ENCODE measurements around the gene GARIN5A.

Gene GARIN5A

DNA sequence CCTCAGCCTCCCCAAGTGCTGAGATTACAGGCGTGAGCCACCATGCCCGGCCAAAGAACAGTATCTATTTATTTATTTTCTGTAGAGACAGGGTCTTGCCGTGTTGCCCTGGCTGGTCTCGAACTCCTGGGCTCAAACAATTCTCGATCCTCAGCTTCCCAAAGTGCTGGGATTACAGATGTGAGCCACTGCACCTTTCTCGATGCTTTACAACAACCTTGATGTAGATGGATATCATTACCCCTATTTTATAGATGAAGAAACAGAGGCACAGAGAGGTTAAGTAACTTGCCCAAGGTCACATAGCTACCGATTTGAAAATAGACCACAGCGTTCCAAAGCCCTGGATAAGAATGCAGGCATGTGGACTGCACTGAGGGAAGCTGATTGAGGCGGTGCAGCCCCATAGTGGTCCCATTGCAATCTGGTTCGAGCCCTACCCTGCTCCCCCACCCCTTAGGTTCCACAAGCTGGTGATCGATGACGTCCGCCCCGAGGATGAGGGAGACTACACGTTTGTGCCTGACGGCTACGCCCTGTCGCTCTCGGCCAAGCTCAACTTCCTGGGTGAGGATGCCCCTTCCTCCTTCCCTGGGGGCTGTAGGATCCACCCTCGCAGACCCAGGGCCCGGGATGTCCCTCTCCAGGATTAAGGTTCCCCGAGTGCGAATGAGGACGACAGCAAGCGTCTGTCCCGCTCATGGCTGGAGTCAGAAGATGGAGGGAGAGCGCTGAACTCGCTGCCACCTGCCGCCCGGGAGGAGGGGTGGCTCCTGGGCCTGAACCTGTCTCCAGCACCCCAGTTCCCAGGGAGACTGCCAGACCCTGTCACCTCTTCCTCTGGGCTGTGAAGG, 26.1 kb downstream of the GARIN5A start:
- H3K4me3 ChIP-seq (IDR thresholded peaks at IDR 0.05; ENCODE audit: insufficient read depth, low read depth, low read length), result no peak overlapping the region
- no peak overlapping the region for H3K4me2 ChIP-seq
- no peak overlapping the region for H3K27ac ChIP-seq
- TF ChIP-seq, protein P1, sequence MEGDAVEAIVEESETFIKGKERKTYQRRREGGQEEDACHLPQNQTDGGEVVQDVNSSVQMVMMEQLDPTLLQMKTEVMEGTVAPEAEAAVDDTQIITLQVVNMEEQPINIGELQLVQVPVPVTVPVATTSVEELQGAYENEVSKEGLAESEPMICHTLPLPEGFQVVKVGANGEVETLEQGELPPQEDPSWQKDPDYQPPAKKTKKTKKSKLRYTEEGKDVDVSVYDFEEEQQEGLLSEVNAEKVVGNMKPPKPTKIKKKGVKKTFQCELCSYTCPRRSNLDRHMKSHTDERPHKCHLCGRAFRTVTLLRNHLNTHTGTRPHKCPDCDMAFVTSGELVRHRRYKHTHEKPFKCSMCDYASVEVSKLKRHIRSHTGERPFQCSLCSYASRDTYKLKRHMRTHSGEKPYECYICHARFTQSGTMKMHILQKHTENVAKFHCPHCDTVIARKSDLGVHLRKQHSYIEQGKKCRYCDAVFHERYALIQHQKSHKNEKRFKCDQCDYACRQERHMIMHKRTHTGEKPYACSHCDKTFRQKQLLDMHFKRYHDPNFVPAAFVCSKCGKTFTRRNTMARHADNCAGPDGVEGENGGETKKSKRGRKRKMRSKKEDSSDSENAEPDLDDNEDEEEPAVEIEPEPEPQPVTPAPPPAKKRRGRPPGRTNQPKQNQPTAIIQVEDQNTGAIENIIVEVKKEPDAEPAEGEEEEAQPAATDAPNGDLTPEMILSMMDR (conservative IDR thresholded peaks at IDR 0.05; ENCODE audit: low read depth, low read length), result no peak
- H3K27me3 ChIP-seq (ENCODE audit: insufficient read depth, low read depth), result peaks cover 89% of the 10 kb centered on the region
- H3K9ac ChIP-seq, result no peak overlapping the region
- no peaks in the 10 kb centered on the region for H3K79me2 ChIP-seq (ENCODE audit: insufficient read depth, low read depth)
- H4K20me1 ChIP-seq (ENCODE audit: insufficient read depth), result no peaks in the 10 kb centered on the region
- no peak overlapping the region for H2AFZ ChIP-seq (ENCODE audit: low read depth)
- H3K36me3 ChIP-seq (ENCODE audit: insufficient read depth), result no peaks in the 10 kb centered on the region
- peaks cover 9% of the 10 kb centered on the region for H3K4me1 ChIP-seq (ENCODE audit: low read depth, poor library complexity, severe bottlenecking)

DNA sequence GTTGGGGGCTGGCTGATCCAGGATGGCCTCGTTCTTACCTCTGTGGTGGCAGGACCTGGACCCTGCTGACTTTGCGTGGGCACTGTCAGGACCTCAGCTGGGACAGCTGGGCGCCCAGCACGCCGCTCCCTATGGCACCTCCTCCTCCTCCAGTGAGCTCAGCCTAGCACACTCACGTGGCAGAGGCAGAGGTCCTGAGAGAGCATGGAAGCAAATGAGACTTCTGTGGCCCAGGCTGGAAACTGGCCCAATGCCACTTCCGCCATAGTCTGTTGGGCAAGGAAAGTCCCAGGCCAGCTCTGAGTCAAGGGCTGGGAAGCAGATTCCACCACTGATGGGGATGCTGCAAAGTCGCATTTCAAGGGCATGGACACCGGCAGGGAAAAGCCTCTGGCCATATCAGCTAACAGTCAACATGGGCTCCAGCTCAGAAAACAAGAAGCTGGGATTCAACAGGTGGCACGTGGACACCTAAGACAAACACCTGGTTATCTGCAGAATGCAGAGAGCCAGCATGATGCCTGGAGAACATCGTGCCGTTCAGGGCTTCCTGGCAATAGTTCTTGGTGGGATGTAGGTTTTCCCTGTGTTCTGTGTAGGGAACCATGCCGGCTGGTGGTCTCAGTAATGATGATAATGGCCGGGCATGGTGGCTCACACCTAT, 27.3 kb downstream of the GARIN5A start:
- H3K4me1 ChIP-seq (ENCODE audit: low read depth, poor library complexity, severe bottlenecking), result peaks cover 9% of the 10 kb centered on the region
- H2AFZ ChIP-seq (ENCODE audit: low read depth), result no peak overlapping the region
- TF ChIP-seq, protein P1 (conservative IDR thresholded peaks at IDR 0.05; ENCODE audit: low read depth, low read length), result no peak
- H3K4me2 ChIP-seq, result no peak overlapping the region
- H3K79me2 ChIP-seq (ENCODE audit: insufficient read depth, low read depth), result no peaks in the 10 kb centered on the region
- H3K27ac ChIP-seq, result no peak overlapping the region
- H4K20me1 ChIP-seq (ENCODE audit: insufficient read depth), result no peaks in the 10 kb centered on the region
- peaks cover 86% of the 10 kb centered on the region for H3K27me3 ChIP-seq (ENCODE audit: insufficient read depth, low read depth)
- no peak overlapping the region for H3K4me3 ChIP-seq (IDR thresholded peaks at IDR 0.05; ENCODE audit: insufficient read depth, low read depth, low read length)
- H3K36me3 ChIP-seq (ENCODE audit: insufficient read depth), result no peaks in the 10 kb centered on the region
- no peak overlapping the region for H3K9ac ChIP-seq

DNA sequence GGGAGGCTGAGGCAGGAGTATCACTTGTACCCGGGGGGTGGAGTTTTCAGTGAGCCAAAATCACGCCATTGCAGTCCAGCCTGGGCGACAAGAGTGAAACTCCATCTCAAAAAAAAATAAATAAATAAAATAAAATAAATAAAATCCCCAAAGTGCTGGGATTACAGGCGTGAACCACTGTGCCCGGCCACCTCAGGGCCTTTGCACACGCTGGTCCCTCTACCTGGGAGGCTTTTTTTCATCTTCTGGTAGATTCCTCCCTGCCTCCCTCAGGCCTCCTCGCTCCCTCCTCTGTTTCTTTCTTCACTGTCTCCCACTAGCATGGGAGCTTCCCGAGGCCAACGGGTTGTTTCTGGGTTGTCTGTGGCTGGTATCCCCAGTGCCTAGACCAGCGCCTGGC, 28.9 kb downstream of the GARIN5A start:
- no peak overlapping the region for H3K9ac ChIP-seq
- TF ChIP-seq, protein P1 (conservative IDR thresholded peaks at IDR 0.05; ENCODE audit: low read depth, low read length), result no peak
- no peak overlapping the region for H3K4me3 ChIP-seq (IDR thresholded peaks at IDR 0.05; ENCODE audit: insufficient read depth, low read depth, low read length)
- no peak overlapping the region for H3K4me2 ChIP-seq
- H3K79me2 ChIP-seq (ENCODE audit: insufficient read depth, low read depth), result no peaks in the 10 kb centered on the region
- H3K4me1 ChIP-seq (ENCODE audit: low read depth, poor library complexity, severe bottlenecking), result peaks cover 9% of the 10 kb centered on the region
- no peaks in the 10 kb centered on the region for H3K36me3 ChIP-seq (ENCODE audit: insufficient read depth)
- H3K27me3 ChIP-seq (ENCODE audit: insufficient read depth, low read depth), result peaks cover 85% of the 10 kb centered on the region
- H4K20me1 ChIP-seq (ENCODE audit: insufficient read depth), result no peaks in the 10 kb centered on the region
- H3K27ac ChIP-seq, result no peak overlapping the region
- H2AFZ ChIP-seq (ENCODE audit: low read depth), result no peak overlapping the region

DNA sequence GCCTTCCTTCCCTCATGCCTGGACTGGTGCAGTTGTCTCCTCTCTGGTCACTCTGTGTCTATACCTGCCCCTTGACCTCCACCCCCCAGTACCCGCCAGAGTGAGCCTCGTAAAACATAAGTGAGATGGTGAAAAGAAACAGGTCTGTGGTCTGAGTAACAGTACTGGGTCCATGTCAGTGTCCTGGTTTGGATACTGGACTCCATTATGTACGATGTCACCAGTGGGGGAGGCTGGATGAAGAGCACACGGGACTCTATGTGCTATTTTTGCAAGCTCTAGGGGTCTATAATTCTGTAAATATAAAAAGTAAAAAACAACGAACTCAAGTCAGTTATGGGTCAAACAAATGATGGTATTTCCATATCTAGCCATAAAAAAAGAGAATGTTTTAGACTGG, 29.6 kb downstream of the GARIN5A start:
- no peak overlapping the region for H3K4me3 ChIP-seq (IDR thresholded peaks at IDR 0.05; ENCODE audit: insufficient read depth, low read depth, low read length)
- H3K36me3 ChIP-seq (ENCODE audit: insufficient read depth), result no peaks in the 10 kb centered on the region
- H3K27me3 ChIP-seq (ENCODE audit: insufficient read depth, low read depth), result peaks cover 86% of the 10 kb centered on the region
- TF ChIP-seq, protein P1 (conservative IDR thresholded peaks at IDR 0.05; ENCODE audit: low read depth, low read length), result no peak
- H3K9ac ChIP-seq, result no peak overlapping the region
- no peak overlapping the region for H3K4me2 ChIP-seq
- H4K20me1 ChIP-seq (ENCODE audit: insufficient read depth), result no peaks in the 10 kb centered on the region
- H3K27ac ChIP-seq, result no peak overlapping the region
- no peak overlapping the region for H2AFZ ChIP-seq (ENCODE audit: low read depth)
- no peaks in the 10 kb centered on the region for H3K79me2 ChIP-seq (ENCODE audit: insufficient read depth, low read depth)
- peaks cover 9% of the 10 kb centered on the region for H3K4me1 ChIP-seq (ENCODE audit: low read depth, poor library complexity, severe bottlenecking)

All from KMS-11 (cell line).